Epithelial cell of proximal tubule (primary cell): ENCODE measurements around the gene GPSM1. TPM values are rescaled to one million over a fixed set of nuclear protein-coding genes. Genes with fewer than 3 reads are reported as not detected.
A peak's percentile ranks its signal among the peaks of the same experiment; 100 is the strongest.

ENCODE experiments used
- DNase-seq: peaks from one replicate; pipeline ENCODE4 v3.0.0-alpha.2; 2011; ENCODE audit warnings: low read depth
- H3K4me3 ChIP-seq: 2 replicates; pipeline ENCODE4 v1.5.1; 2011; ENCODE audit warnings: low read depth, mild to moderate bottlenecking, low read length
- total RNA-seq: library from RNA; depleted of rRNA; stranded (reverse); fragments of >200 nt; gene quantifications from 2 replicates; pipeline ENCODE4 v1.2.3, GENCODE V29; 2015
- TF ChIP-seq, protein P1 (sequence below): conservative IDR thresholded peaks from 2 replicates; pipeline ENCODE4 v1.5.1; 2012; ENCODE audit warnings: low read depth, mild to moderate bottlenecking, low read length

The GPSM1 gene
- total RNA-seq = 21.1 and 28.2 TPM in 2 replicates

GRCh38 chr9:136327304-136327974 lies at the start of gene GPSM1:
TSS of gene GPSM1 (plus strand) at chr9:136327539. CDS start at chr9:136327696, 157 bp downstream.
- H3K4me3 ChIP-seq = peak within 1 kb of the TSS; percentile 60
- no peak for DNase-seq
- TF ChIP-seq, protein P1, sequence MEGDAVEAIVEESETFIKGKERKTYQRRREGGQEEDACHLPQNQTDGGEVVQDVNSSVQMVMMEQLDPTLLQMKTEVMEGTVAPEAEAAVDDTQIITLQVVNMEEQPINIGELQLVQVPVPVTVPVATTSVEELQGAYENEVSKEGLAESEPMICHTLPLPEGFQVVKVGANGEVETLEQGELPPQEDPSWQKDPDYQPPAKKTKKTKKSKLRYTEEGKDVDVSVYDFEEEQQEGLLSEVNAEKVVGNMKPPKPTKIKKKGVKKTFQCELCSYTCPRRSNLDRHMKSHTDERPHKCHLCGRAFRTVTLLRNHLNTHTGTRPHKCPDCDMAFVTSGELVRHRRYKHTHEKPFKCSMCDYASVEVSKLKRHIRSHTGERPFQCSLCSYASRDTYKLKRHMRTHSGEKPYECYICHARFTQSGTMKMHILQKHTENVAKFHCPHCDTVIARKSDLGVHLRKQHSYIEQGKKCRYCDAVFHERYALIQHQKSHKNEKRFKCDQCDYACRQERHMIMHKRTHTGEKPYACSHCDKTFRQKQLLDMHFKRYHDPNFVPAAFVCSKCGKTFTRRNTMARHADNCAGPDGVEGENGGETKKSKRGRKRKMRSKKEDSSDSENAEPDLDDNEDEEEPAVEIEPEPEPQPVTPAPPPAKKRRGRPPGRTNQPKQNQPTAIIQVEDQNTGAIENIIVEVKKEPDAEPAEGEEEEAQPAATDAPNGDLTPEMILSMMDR = no peak

GRCh38 chr9:136277746-136278145 lies 49.6 kb upstream of the GPSM1 start:
- TF ChIP-seq, protein P1 = no peak
- no peak overlapping the region for H3K4me3 ChIP-seq
- no peak for DNase-seq

DNA sequence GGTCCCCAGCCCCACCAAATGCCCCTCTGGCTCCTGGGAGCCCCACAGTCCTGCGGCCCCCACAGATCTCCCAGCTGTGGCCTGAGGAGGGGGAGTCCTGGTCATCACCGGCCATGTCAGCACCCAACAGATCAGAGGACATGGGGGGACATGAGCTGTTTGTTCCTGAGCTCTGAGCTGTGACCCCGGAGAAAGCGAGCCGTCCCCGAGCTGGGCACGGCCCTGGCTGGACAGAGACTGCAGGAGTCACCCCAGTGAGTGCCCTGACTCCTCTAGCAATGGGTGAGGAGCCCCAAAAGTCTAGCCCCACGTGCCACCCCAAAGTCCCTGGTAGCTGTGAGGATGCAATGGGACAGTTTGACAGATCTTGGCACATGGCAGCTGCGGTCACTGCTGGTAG lies 49.1 kb upstream of the GPSM1 start:
- DNase-seq = no peak
- TF ChIP-seq, protein P1 = no peak
- H3K4me3 ChIP-seq = no peak overlapping the region

GRCh38 chr9:136278894-136279293 lies 48.4 kb upstream of the GPSM1 start:
- TF ChIP-seq, protein P1 = no peak
- no peak overlapping the region for H3K4me3 ChIP-seq
- DNase-seq = no peak

GRCh38 chr9:136279471-136279870 lies 47.9 kb upstream of the GPSM1 start:
- DNase-seq = no peak
- TF ChIP-seq, protein P1 = no peak
- no peak overlapping the region for H3K4me3 ChIP-seq

DNA sequence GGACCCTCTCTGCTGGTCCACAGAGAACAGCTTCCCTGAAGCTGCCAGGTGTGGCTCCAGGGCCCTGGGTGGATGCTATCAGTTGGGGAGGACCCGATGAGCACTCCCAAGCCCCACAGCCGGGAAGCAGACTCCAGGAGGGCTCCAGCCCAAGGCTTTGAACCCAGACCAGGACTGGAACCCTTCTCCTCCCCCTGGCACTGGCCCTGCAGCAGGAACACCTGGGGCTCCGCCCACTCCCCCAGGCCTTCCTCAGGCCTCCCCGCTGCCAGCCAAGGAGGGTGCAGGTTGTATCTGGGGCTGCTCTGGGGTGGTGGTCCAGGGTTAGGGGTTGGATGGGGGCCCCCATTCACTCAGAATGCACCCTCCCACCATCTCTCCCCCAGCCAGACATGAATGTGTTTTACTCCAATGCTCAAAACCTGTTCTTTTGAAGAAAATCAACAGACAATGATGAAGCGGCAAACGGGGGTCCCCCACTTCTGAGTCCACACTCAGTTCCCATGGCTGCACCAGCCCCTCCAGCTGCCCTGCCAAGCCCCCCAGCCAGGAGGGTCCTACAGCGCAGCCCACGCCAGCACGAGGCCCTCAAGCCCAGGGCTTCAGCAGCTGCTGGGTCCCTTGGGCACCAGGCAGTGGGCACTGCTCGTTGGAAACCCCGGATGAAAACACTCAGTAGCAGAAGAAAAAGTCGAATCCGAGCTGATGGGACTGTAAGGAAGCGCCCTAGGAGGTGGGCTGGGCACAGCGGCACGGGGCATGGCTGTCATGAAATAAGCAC lies 46.6 kb upstream of the GPSM1 start:
- no peak for DNase-seq
- TF ChIP-seq, protein P1 = no peak
- no peak overlapping the region for H3K4me3 ChIP-seq
